ENCODE results near the gene RPGRIP1L.

- TF ChIP-seq CTCF (IDR thresholded peaks at IDR 0.05) (no peak), EZH2 (IDR thresholded peaks at IDR 0.05; ENCODE audit: borderline replicate concordance, insufficient read depth, low read depth, low read length, poor library complexity, severe bottlenecking) (no peak)
Observed at GRCh38 chr16:53714205-53715022, 10.8 kb upstream of the RPGRIP1L start.
